GM12878 (cell line): Measurements from ENCODE around the gene IQGAP1. TPM values are rescaled to one million over a fixed set of nuclear protein-coding genes. Genes with fewer than 3 reads are reported as not detected.

Experiments
- ATAC-seq: fragments of 200-7000 bp; cut with Tn5 transposase; 3 replicates; pipeline ENCODE4 v1.9.1; 2020; ENCODE audit warnings: mild to moderate bottlenecking, moderate library complexity
- BruUV-seq: library from RNA; stranded (reverse); fragments of 400-500 nt; replicated peaks from 2 replicates; lab custom pipeline; 2021; lab: Mats Ljungman, UMichigan
- CTCF ChIA-PET: fragments of 300-600 bp; sonication (Branson Sonifier 250); formaldehyde crosslinking; extraction: SDS; loops from one replicate; lab custom pipeline; 2021; ENCODE audit warnings: inconsistent platforms; lab: Yijun Ruan, JAX
- POLR2A ChIA-PET: fragments of 350-600 bp; formaldehyde crosslinking; extraction: SDS; loops from one replicate; lab custom pipeline; 2021; ENCODE audit warnings: inconsistent platforms; lab: Charles Lee
- RAD21 ChIA-PET: fragments of 300-600 bp; sonication (Branson Sonifier 250); formaldehyde crosslinking; loops from one replicate; lab custom pipeline; 2023; ENCODE audit warnings: antibody characterized with exemption; ENCODE audit not compliant: unreplicated experiment; lab: Charles Lee
- SMC1A ChIA-PET: fragments of 300-600 bp; sonication (Branson Sonifier 250); formaldehyde crosslinking; loops from one replicate; lab custom pipeline; 2023; ENCODE audit not compliant: unreplicated experiment, uncharacterized antibody; lab: Charles Lee
- DNase-seq: peaks from one replicate; pipeline ENCODE4 v3.0.0-alpha.2; 2011; ENCODE audit warnings: low read depth, low spot score
- FAIRE-seq: peaks from 3 replicates; lab custom pipeline; 2011; peaks lifted over from hg19 to GRCh38; lab: Jason Lieb, UNC
- H2AFZ ChIP-seq: 2 replicates; pipeline ENCODE4 v1.6.0; 2011; ENCODE audit warnings: low read depth, low read length, control low read depth; ENCODE audit not compliant: control insufficient read depth
- H3K27ac ChIP-seq: 2 replicates; pipeline ENCODE4 v1.5.1; 2011; ENCODE audit warnings: control low read depth; ENCODE audit not compliant: control insufficient read depth, insufficient read depth
- H3K27me3 ChIP-seq, 2 experiments: replicated peaks in 1 of 2; 2 replicates each; pipeline versions ENCODE4 v1.6.0 to v1.6.1; 2011; ENCODE audit warnings: low read length in 1 of 2; ENCODE audit not compliant: control insufficient read depth in 2 of 2, insufficient read depth in 2 of 2
- H3K36me3 ChIP-seq, 2 experiments: 2 replicates each; pipeline ENCODE4 v1.5.1; 2011; ENCODE audit warnings: low read length in 1 of 2; ENCODE audit not compliant: control insufficient read depth in 2 of 2, insufficient read depth in 2 of 2
- H3K4me1 ChIP-seq: 2 replicates; pipeline ENCODE4 v1.6.1; 2011; ENCODE audit warnings: mild to moderate bottlenecking, low read length, moderate library complexity, mixed read lengths; ENCODE audit not compliant: control insufficient read depth, insufficient read depth
- H3K4me2 ChIP-seq: 2 replicates; pipeline ENCODE4 v1.6.0; 2011; ENCODE audit warnings: control low read depth; ENCODE audit not compliant: control insufficient read depth, insufficient read depth
- H3K4me3 ChIP-seq: fragments of 200-600 bp; sonication (generic); 2 replicates; pipeline ENCODE4 v1.5.1; 2016
- H3K79me2 ChIP-seq: 2 replicates; pipeline ENCODE4 v1.6.0; 2011; ENCODE audit warnings: low read length; ENCODE audit not compliant: control insufficient read depth, insufficient read depth
- H3K9ac ChIP-seq: 2 replicates; pipeline ENCODE4 v1.8.0; 2011; ENCODE audit warnings: low read length, control low read depth, mixed read lengths; ENCODE audit not compliant: control insufficient read depth, insufficient read depth
- H3K9me3 ChIP-seq: replicated peaks from 3 replicates; pipeline ENCODE4 v1.5.1; 2011; ENCODE audit warnings: mild to moderate bottlenecking, low read length; ENCODE audit not compliant: control insufficient read depth, insufficient read depth
- H4K20me1 ChIP-seq: 2 replicates; pipeline ENCODE4 v1.6.0; 2011; ENCODE audit not compliant: control insufficient read depth, insufficient read depth
- BCL11A ChIP-seq: IDR thresholded peaks from 2 replicates; pipeline ENCODE4 v1.6.1; 2011; ENCODE audit warnings: low read depth, low read length
- CHD1 ChIP-seq: IDR thresholded peaks from 2 replicates; pipeline ENCODE4 v1.6.1; 2012; ENCODE audit warnings: low read depth, low read length, improper control_type of control experiment
- HCFC1 ChIP-seq: fragments of 150-350 bp; IDR thresholded peaks from 2 replicates; pipeline ENCODE4 v1.6.1; 2014; ENCODE audit warnings: low read length
- KAT2A ChIP-seq: conservative IDR thresholded peaks from 2 replicates; pipeline ENCODE4 v1.6.1; 2011; ENCODE audit warnings: low read depth, low read length; ENCODE audit not compliant: control insufficient read depth
- NFIC ChIP-seq: IDR thresholded peaks from 2 replicates; pipeline ENCODE4 v1.6.1; 2012; ENCODE audit warnings: low read depth, mild to moderate bottlenecking, inconsistent platforms, low read length, moderate library complexity
- PRDM15 ChIP-seq: fragments of 450-650 bp; formaldehyde crosslinking; IDR thresholded peaks from 2 replicates; pipeline ENCODE4 v1.4.0; 2020; ENCODE audit warnings: mild to moderate bottlenecking, moderate library complexity
- SMARCA5 ChIP-seq: fragments of 450-650 bp; IDR thresholded peaks from 2 replicates; pipeline ENCODE4 v1.6.1; 2017; ENCODE audit warnings: mild to moderate bottlenecking
- YBX1 ChIP-seq: fragments of 450-650 bp; IDR thresholded peaks from 2 replicates; pipeline ENCODE4 v1.6.1; 2016; ENCODE audit warnings: antibody characterized with exemption
- ZNF622 ChIP-seq: fragments of 450-650 bp; IDR thresholded peaks from 2 replicates; pipeline ENCODE4 v1.6.1; 2017; ENCODE audit warnings: mild to moderate bottlenecking, inconsistent platforms
- ZSCAN29 ChIP-seq: fragments of 450-650 bp; IDR thresholded peaks from 2 replicates; pipeline ENCODE4 v1.6.1; 2017; ENCODE audit warnings: mild to moderate bottlenecking, moderate library complexity
- WGBS: methylation state at CpG from one replicate; pipeline ENCODE4 v1.1.6; 2016; ENCODE audit warnings: low lambda C conversion rate; ENCODE audit not compliant: insufficient replicate concordance, insufficient coverage; ENCODE audit errors: missing lambda C conversion rate; 5-methylcytosine and 5-hydroxymethylcytosine counted together
- in situ Hi-C: fragments of 300-500 bp; cut with MboI; formaldehyde crosslinking; loops from 9 replicates; pipeline ENCODE4 v1.14.3; 2018; ENCODE audit warnings: mixed read lengths
- intact Hi-C: fragments of 100-400 bp; cut with micrococcal nuclease; formaldehyde crosslinking; loops from one replicate; pipeline ENCODE4 v1.14.2; 2022; ENCODE audit not compliant: unreplicated experiment
- polyA plus RNA-seq, 11 experiments: library from polyadenylated mRNA; depleted of rRNA in 4 of 11; unstranded in 6 of 11; stranded (reverse) in 5 of 11; fragments of >200 nt; fragmentation: Nextera tagmentation in 4 of 11; fragmentation: Illumina TruSeq in 1 of 11; extraction: Ambion mirVana in 4 of 11; extraction: Trizol in 1 of 11; gene quantifications; 1 replicate in 1 of 11; 2 replicates in 10 of 11; pipeline versions ENCODE4 v1.2.1 to v1.2.3, GENCODE V29; 2011 to 2016; ENCODE audit warnings: inconsistent platforms in 2 of 11, missing spikeins in 2 of 11, low read depth in 1 of 11
- total RNA-seq, 4 experiments: library from RNA; depleted of rRNA in 3 of 4; stranded (reverse); fragments of >200 nt in 3 of 4; fragmentation: Illumina TruSeq in 1 of 4; extraction: Trizol in 1 of 4; gene quantifications; 2 replicates each; pipeline versions ENCODE4 v1.2.1 to v1.2.3, GENCODE V29; 2013 to 2021
- TF ChIP-seq, protein P1 (sequence below): fragments of 450-650 bp; IDR thresholded peaks from 2 replicates; pipeline ENCODE4 v1.6.1; 2018; ENCODE audit warnings: borderline replicate concordance, mild to moderate bottlenecking; ENCODE audit not compliant: partially characterized antibody

Gene IQGAP1
- total and polyA plus RNA-seq, 10 of the 15 experiments (the other 5 are each of a cell fraction or from before 2014, with no cell fraction given) = 65.2 to 250 (median 112) TPM

- H3K4me3 ChIP-seq = no peak overlapping the region
- no peak overlapping the region for H3K4me2 ChIP-seq
- no peaks in the 10 kb centered on the region for H3K27me3 ChIP-seq
- intact Hi-C loops (no loop called here), in situ Hi-C loops (no loop called here)
- H3K79me2 ChIP-seq = peaks cover 86% of the 10 kb centered on the region
- H3K27ac ChIP-seq = no peak overlapping the region
- CTCF ChIA-PET = interaction anchor here (1.0 kb wide), 1 partner anchor 40 kb away, joined by 4 read pairs; no protein-coding TSS in a partner anchor
- H3K4me1 ChIP-seq = peaks cover 13% of the 10 kb centered on the region; the same call in 1 of the 2 replicates
- no peak for TF ChIP-seq HCFC1
- TF ChIP-seq NFIC = no peak
- no peak for TF ChIP-seq KAT2A
- TF ChIP-seq SMARCA5 = no peak
- no peak for TF ChIP-seq ZSCAN29
- no peak for ATAC-seq
- H2AFZ ChIP-seq = no peak overlapping the region
- FAIRE-seq = no peak
- RAD21 ChIA-PET = interaction anchor here (1.0 to 1.8 kb wide), 4 partner anchors 10 to 61 kb away, joined by 3 to 7 read pairs (median 4); partner anchors contain the start of gene IQGAP1
- H3K9ac ChIP-seq = no peak overlapping the region
- SMC1A ChIA-PET = interaction anchor here (2.5 to 4.5 kb wide), 2 partner anchors 10 to 13 kb away, joined by 14 to 34 read pairs; partner anchors contain the start of gene IQGAP1
- WGBS = 96% methylated on average over 3 of the region's 3 CpGs
- no peaks in the 10 kb centered on the region for H4K20me1 ChIP-seq
- POLR2A ChIA-PET = interaction anchor here (1.2 to 1.6 kb wide), 2 partner anchors 11 to 16 kb away, joined by 3 to 6 read pairs; no protein-coding TSS in a partner anchor
- no peak for DNase-seq
- no peaks in the 10 kb centered on the region; the same call in 2 of the 3 replicates for H3K9me3 ChIP-seq
- no TSS peak for BruUV-seq
- no peaks in the 10 kb centered on the region for H3K36me3 ChIP-seq
These were observed 14.7 kb downstream of the IQGAP1 start for GRCh38 chr15:90402767-90403166.

DNA sequence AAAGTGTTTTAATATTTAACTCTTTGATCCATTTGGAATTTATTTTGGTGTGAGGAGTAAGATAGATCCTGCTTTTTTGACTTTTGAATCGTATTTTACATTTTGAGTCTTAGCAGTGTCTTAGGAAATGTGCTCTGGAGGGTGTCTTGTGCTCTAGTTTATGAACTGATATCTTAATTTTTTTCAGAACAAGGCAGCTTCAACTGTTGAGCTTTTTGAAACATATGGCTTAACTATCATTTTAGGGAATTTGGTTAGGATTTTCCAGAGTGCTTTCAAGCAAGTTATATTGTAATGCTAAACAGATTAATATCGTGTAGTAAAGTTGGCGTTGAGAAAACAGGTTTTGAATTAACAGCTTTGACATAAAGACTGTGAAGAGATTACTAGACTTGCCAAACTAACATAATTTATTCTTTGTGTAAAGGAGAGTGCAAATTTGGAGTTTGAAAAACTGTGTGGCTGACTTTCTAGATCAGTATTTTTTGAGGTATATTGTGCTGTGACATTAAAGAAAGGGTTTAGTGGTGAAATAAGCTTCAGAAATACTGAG is 17.1 kb downstream of the IQGAP1 start:
- H3K27ac ChIP-seq = no peak overlapping the region
- SMC1A ChIA-PET = interaction anchor here (0.9 to 1.7 kb wide), 4 partner anchors 8 to 78 kb away, joined by 3 to 5 read pairs (median 4); no protein-coding TSS in a partner anchor
- POLR2A ChIA-PET = interaction anchor here (0.6 to 1.6 kb wide), 2 partner anchors 17 to 587 kb away, joined by 4 to 7 read pairs; partner anchors contain the start of gene IQGAP1
- in situ Hi-C loops = no loop called here
- H3K9me3 ChIP-seq = peaks cover 2% of the 10 kb centered on the region; the same call in 1 of the 3 replicates
- FAIRE-seq (no peak), ATAC-seq (no peak), DNase-seq (no peak)
- no peaks in the 10 kb centered on the region for H4K20me1 ChIP-seq
- H2AFZ ChIP-seq = no peak overlapping the region
- no peak overlapping the region for H3K4me3 ChIP-seq
- H3K27me3 ChIP-seq = no peaks in the 10 kb centered on the region
- peaks cover 83% of the 10 kb centered on the region for H3K79me2 ChIP-seq
- no peak overlapping the region for H3K4me2 ChIP-seq
- RAD21 ChIA-PET = interaction anchor here (0.8 to 2.9 kb wide), 3 partner anchors 17 to 112 kb away, joined by 3 to 10 read pairs (median 4); partner anchors contain the start of gene IQGAP1
- intact Hi-C loops = no loop called here
- H3K4me1 ChIP-seq = peaks cover 13% of the 10 kb centered on the region; the same call in 1 of the 2 replicates
- CTCF ChIA-PET = interaction anchor here (1.1 to 1.3 kb wide), 2 partner anchors 13 to 46 kb away, joined by 3 read pairs; no protein-coding TSS in a partner anchor
- 98% methylated on average over 3 of the region's 3 CpGs for WGBS
- peaks cover 0 to 2% of the 10 kb centered on the region in 2 experiments; a peak in 1 of 4 replicates for H3K36me3 ChIP-seq
- no peak overlapping the region for H3K9ac ChIP-seq
- no TSS peak for BruUV-seq
- no peak for TF ChIP-seq ZNF622
- TF ChIP-seq BCL11A = no peak
- TF ChIP-seq YBX1 = no peak
- no peak for TF ChIP-seq CHD1
- TF ChIP-seq PRDM15 = no peak
- TF ChIP-seq, protein P1, sequence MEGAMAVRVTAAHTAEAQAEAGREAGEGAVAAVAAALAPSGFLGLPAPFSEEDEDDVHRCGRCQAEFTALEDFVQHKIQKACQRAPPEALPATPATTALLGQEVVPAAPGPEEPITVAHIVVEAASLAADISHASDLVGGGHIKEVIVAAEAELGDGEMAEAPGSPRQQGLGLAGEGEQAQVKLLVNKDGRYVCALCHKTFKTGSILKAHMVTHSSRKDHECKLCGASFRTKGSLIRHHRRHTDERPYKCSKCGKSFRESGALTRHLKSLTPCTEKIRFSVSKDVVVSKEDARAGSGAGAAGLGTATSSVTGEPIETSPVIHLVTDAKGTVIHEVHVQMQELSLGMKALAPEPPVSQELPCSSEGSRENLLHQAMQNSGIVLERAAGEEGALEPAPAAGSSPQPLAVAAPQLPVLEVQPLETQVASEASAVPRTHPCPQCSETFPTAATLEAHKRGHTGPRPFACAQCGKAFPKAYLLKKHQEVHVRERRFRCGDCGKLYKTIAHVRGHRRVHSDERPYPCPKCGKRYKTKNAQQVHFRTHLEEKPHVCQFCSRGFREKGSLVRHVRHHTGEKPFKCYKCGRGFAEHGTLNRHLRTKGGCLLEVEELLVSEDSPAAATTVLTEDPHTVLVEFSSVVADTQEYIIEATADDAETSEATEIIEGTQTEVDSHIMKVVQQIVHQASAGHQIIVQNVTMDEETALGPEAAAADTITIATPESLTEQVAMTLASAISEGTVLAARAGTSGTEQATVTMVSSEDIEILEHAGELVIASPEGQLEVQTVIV = no peak
